ENCODE data around the gene RGL1. TPM values are rescaled to one million over a fixed set of nuclear protein-coding genes. Genes with fewer than 3 reads are reported as not detected.

Gene RGL1
- total RNA-seq, 4 donors from 2014 or later, result 12.1 to 13.8 (median 13.0) TPM

- in situ Hi-C loops (cut with MboI; ENCODE audit: low pct_ligation_motif_present in 1 of 4, low pct_unique_long_range_greater_than_20kb in 1 of 4, low sequenced_read_pairs in 3 of 4) (no loop called here), intact Hi-C loops (cut with DNase I; ENCODE audit: low total_unique reads) (no loop called here)
- no peak for TF ChIP-seq POLR2A (IDR thresholded peaks at IDR 0.05)
- no peak for TF ChIP-seq EP300 (IDR thresholded peaks at IDR 0.05; ENCODE audit: low read depth)
- TF ChIP-seq, protein P1, sequence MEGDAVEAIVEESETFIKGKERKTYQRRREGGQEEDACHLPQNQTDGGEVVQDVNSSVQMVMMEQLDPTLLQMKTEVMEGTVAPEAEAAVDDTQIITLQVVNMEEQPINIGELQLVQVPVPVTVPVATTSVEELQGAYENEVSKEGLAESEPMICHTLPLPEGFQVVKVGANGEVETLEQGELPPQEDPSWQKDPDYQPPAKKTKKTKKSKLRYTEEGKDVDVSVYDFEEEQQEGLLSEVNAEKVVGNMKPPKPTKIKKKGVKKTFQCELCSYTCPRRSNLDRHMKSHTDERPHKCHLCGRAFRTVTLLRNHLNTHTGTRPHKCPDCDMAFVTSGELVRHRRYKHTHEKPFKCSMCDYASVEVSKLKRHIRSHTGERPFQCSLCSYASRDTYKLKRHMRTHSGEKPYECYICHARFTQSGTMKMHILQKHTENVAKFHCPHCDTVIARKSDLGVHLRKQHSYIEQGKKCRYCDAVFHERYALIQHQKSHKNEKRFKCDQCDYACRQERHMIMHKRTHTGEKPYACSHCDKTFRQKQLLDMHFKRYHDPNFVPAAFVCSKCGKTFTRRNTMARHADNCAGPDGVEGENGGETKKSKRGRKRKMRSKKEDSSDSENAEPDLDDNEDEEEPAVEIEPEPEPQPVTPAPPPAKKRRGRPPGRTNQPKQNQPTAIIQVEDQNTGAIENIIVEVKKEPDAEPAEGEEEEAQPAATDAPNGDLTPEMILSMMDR (IDR thresholded peaks at IDR 0.05), result no peak
- no peak for TF ChIP-seq POLR2AphosphoS5 (IDR thresholded peaks at IDR 0.05)
- 91 to 93% methylated on average over 5 of the region's 5 CpGs for WGBS, 2 donors (ENCODE audit: low coverage in 1 of 2)
- H3K4me1 ChIP-seq, result peaks cover 0 to 7% (median 3%) of the 10 kb centered on the region in 4 donors
- no peak for DNase-seq
- H3K9me3 ChIP-seq, result no peaks in the 10 kb centered on the region
- H3K36me3 ChIP-seq, result no peaks in the 10 kb centered on the region
- no peak overlapping the region for H3K4me3 ChIP-seq
- H3K27me3 ChIP-seq, result no peaks in the 10 kb centered on the region
- no peak overlapping the region for H3K27ac ChIP-seq
These were observed 156.2 kb downstream of the RGL1 start for GRCh38 chr1:183961132-183961531.

- WGBS, 2 donors (ENCODE audit: low coverage in 1 of 2), result 84% methylated on average over 3 of the region's 3 CpGs; no CpG with 5 or more reads in 1 of the 2 donors
- no peaks in the 10 kb centered on the region for H3K36me3 ChIP-seq
- no peak for DNase-seq
- in situ Hi-C loops (cut with MboI; ENCODE audit: low pct_ligation_motif_present in 1 of 4, low pct_unique_long_range_greater_than_20kb in 1 of 4, low sequenced_read_pairs in 3 of 4) (no loop called here), intact Hi-C loops (cut with DNase I; ENCODE audit: low total_unique reads) (no loop called here)
- H3K9me3 ChIP-seq, result no peaks in the 10 kb centered on the region
- H3K4me1 ChIP-seq, result no peaks in the 10 kb centered on the region
- TF ChIP-seq EP300 (IDR thresholded peaks at IDR 0.05; ENCODE audit: low read depth) (no peak), POLR2AphosphoS5 (IDR thresholded peaks at IDR 0.05) (no peak), POLR2A (IDR thresholded peaks at IDR 0.05) (no peak)
- TF ChIP-seq, protein P1 (IDR thresholded peaks at IDR 0.05), result no peak
- no peaks in the 10 kb centered on the region for H3K27me3 ChIP-seq
- H3K4me3 ChIP-seq, result no peak overlapping the region
- H3K27ac ChIP-seq, result no peak overlapping the region
These were observed 158.0 kb downstream of the RGL1 start for GRCh38 chr1:183962903-183963302.

- in situ Hi-C loops (cut with MboI; ENCODE audit: low pct_ligation_motif_present in 1 of 4, low pct_unique_long_range_greater_than_20kb in 1 of 4, low sequenced_read_pairs in 3 of 4), result no loop called here
- Histone ChIP-seq H3K4me3 (no peak overlapping the region), H3K4me1 (no peaks in the 10 kb centered on the region), H3K9me3 (no peaks in the 10 kb centered on the region), H3K27ac (no peak overlapping the region), H3K27me3 (no peaks in the 10 kb centered on the region), H3K36me3 (no peaks in the 10 kb centered on the region)
- TF ChIP-seq POLR2AphosphoS5 (IDR thresholded peaks at IDR 0.05) (no peak), EP300 (IDR thresholded peaks at IDR 0.05; ENCODE audit: low read depth) (no peak), POLR2A (IDR thresholded peaks at IDR 0.05) (no peak)
- TF ChIP-seq, protein P1 (IDR thresholded peaks at IDR 0.05), result no peak
- 92% methylated on average over 1 of the region's 1 CpG; no CpG with 5 or more reads in 1 of the 2 donors for WGBS, 2 donors (ENCODE audit: low coverage in 1 of 2)
- intact Hi-C loops (cut with DNase I; ENCODE audit: low total_unique reads), result no loop called here
- DNase-seq, result no peak
These were observed 160.8 kb downstream of the RGL1 start for GRCh38 chr1:183965726-183966125.

DNA sequence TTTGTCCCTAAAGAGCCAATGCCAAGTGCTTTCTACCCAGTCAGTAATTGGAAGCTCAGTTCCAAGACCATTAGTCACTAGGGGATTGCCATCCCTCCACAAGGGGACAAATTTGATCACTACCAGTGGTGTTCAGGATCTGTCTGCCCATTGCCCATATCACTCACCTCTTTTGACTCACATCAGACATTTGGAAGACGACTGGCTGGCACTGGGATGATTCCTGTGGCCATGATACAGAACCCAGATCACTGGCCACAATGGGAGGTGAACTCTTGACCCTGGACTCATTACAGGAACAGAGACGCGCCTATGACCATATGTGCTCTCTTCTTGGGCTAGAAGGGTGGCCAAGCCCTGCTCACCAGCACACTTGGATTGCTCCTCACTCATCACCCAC lies 161.6 kb downstream of the RGL1 start:
- TF ChIP-seq POLR2A (IDR thresholded peaks at IDR 0.05), result no peak
- no peak for TF ChIP-seq POLR2AphosphoS5 (IDR thresholded peaks at IDR 0.05)
- TF ChIP-seq EP300 (IDR thresholded peaks at IDR 0.05; ENCODE audit: low read depth), result no peak
- TF ChIP-seq, protein P1 (IDR thresholded peaks at IDR 0.05), result no peak
- H3K36me3 ChIP-seq, result no peaks in the 10 kb centered on the region
- intact Hi-C loops (cut with DNase I; ENCODE audit: low total_unique reads), result no loop called here
- no peaks in the 10 kb centered on the region for H3K27me3 ChIP-seq
- H3K4me3 ChIP-seq, result no peak overlapping the region
- H3K27ac ChIP-seq, result no peak overlapping the region
- DNase-seq, result no peak
- in situ Hi-C loops (cut with MboI; ENCODE audit: low pct_ligation_motif_present in 1 of 4, low pct_unique_long_range_greater_than_20kb in 1 of 4, low sequenced_read_pairs in 3 of 4), result no loop called here
- no peaks in the 10 kb centered on the region for H3K9me3 ChIP-seq
- WGBS, 2 donors (ENCODE audit: low coverage in 1 of 2), result 80 to 87% methylated on average over 2 to 3 of the region's 3 CpGs
- H3K4me1 ChIP-seq, result no peaks in the 10 kb centered on the region
